M059J (cell line): ENCODE measurements around the gene ARHGAP19. TPM values are rescaled to one million over a fixed set of nuclear protein-coding genes. Genes with fewer than 3 reads are reported as not detected.
"Not testable (repeated sequence)": the region's sequence is repeated elsewhere in the genome, so short reads cannot be mapped to it uniquely, and the experiment has no call there.

Experiments
- DNase-seq: peaks from one replicate; pipeline ENCODE4 v3.0.0-alpha.2; 2012; ENCODE audit warnings: low read depth
- total RNA-seq: library from RNA; depleted of rRNA; stranded (reverse); fragments of >200 nt; shearing (Covaris generic); gene quantifications from 2 replicates; pipeline ENCODE4 v1.2.3, GENCODE V29; 2014

Gene ARHGAP19
- total RNA-seq, 1 experiment from 2014 or later: 12.4 TPM

- no peak for DNase-seq
Measured at GRCh38 chr10:97321032-97321803, 28.8 kb upstream of the ARHGAP19 start.

GRCh38 chr10:97320480-97321031 lies 28.1 kb upstream of the ARHGAP19 start:
- DNase-seq: no peak

GRCh38 chr10:97319671-97320479 lies 27.4 kb upstream of the ARHGAP19 start:
- peak; percentile 56 for DNase-seq

GRCh38 chr10:97318772-97319651 lies 26.6 kb upstream of the ARHGAP19 start, which contains the start of gene FRAT1:
TSS of gene FRAT1 (plus strand) at chr10:97319271. CDS start at chr10:97319454, 183 bp downstream.
- peak; percentile 81 for DNase-seq

- DNase-seq: no peak
Measured at GRCh38 chr10:97314671-97315070, 22.2 kb upstream of the ARHGAP19 start.

GRCh38 chr10:97312897-97313296 lies 20.5 kb upstream of the ARHGAP19 start:
- no peak for DNase-seq

- DNase-seq: no peak
Measured at GRCh38 chr10:97311111-97311626, 18.7 kb upstream of the ARHGAP19 start.

GRCh38 chr10:97307866-97308780 lies 15.7 kb upstream of the ARHGAP19 start:
- DNase-seq: no peak

GRCh38 chr10:97307441-97307840 lies 15.0 kb upstream of the ARHGAP19 start:
- no peak for DNase-seq

GRCh38 chr10:97302088-97302791 lies 9.8 kb upstream of the ARHGAP19 start:
- no peak for DNase-seq

GRCh38 chr10:97300980-97301379 lies 8.5 kb upstream of the ARHGAP19 start:
- no peak for DNase-seq

GRCh38 chr10:97298223-97298571 lies 5.8 kb upstream of the ARHGAP19 start:
- DNase-seq: peak; percentile 6

GRCh38 chr10:97297556-97298222 lies 5.3 kb upstream of the ARHGAP19 start:
- no peak for DNase-seq

- DNase-seq: no peak
Measured at GRCh38 chr10:97292862-97293198, 393 bp upstream of the ARHGAP19 start.

GRCh38 chr10:97291357-97292096 lies 910 bp downstream of the ARHGAP19 start:
- DNase-seq: no peak

GRCh38 chr10:97290576-97291356 lies 1.7 kb downstream of the ARHGAP19 start:
- not testable (repeated sequence) for DNase-seq

- not testable (repeated sequence) for DNase-seq
Measured at GRCh38 chr10:97290076-97290475, 2.4 kb downstream of the ARHGAP19 start.

GRCh38 chr10:97280783-97281182 lies 11.7 kb downstream of the ARHGAP19 start:
- DNase-seq: no peak
